ENCODE measurements around the gene ZNF438.

ZNF438 gene

DNA sequence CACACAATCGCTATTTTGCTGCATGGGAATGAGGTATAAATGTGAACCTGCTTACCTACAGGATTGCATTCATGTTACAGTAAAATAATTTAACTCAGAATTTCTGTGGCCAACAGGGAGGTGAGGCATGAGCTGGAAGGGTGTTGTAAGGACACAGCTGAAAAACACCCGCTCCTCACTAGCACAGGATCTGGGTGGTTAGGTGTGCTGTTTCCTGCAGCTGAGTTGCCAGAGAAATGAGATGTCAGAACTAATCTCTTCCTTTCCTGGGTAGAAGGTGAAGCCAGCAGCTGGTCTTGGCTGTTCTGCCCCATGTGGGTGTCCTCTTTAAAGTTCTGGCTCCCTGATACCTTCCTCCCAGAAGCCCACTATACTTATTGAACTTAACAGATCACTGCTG lies 39.0 kb upstream of the ZNF438 start:
- H3K9me2 ChIP-seq (replicated peaks; ENCODE audit: control insufficient read depth, low read length): no peaks in the 10 kb centered on the region
- H4K20me1 ChIP-seq (ENCODE audit: control insufficient read depth, insufficient read depth, low read depth, low read length): no peaks in the 10 kb centered on the region
- H3K4me2 ChIP-seq (ENCODE audit: low read length): no peak overlapping the region
- TF ChIP-seq EZH2phosphoT487 (IDR thresholded peaks at IDR 0.05; ENCODE audit: borderline replicate concordance, low read length): no peak
- no peak for TF ChIP-seq CTCF (IDR thresholded peaks at IDR 0.05; ENCODE audit: low read depth, low read length, poor library complexity, severe bottlenecking)
- peaks cover 25% of the 10 kb centered on the region for H3K27me3 ChIP-seq (ENCODE audit: control insufficient read depth, low read length)
- H3K79me2 ChIP-seq (ENCODE audit: control insufficient read depth, low read length): no peaks in the 10 kb centered on the region
- H3K36me3 ChIP-seq (ENCODE audit: control insufficient read depth, low read length): no peaks in the 10 kb centered on the region
- no peaks in the 10 kb centered on the region for H3F3A ChIP-seq (ENCODE audit: control insufficient read depth, insufficient read depth)
- H3K4me3 ChIP-seq (ENCODE audit: low read length): no peak overlapping the region
- H3K27ac ChIP-seq (ENCODE audit: low read depth, low read length): no peak overlapping the region
- no peaks in the 10 kb centered on the region for H3K9me3 ChIP-seq (ENCODE audit: control insufficient read depth, insufficient read depth, low read length)
- no peaks in the 10 kb centered on the region for H3K4me1 ChIP-seq (ENCODE audit: control insufficient read depth, low read length)

GRCh38 chr10:31070025-31070424 lies 38.4 kb upstream of the ZNF438 start:
- Histone ChIP-seq H3K27ac (ENCODE audit: low read depth, low read length) (no peak overlapping the region), H3K79me2 (ENCODE audit: control insufficient read depth, low read length) (no peaks in the 10 kb centered on the region)
- TF ChIP-seq EZH2phosphoT487 (IDR thresholded peaks at IDR 0.05; ENCODE audit: borderline replicate concordance, low read length) (no peak), CTCF (IDR thresholded peaks at IDR 0.05; ENCODE audit: low read depth, low read length, poor library complexity, severe bottlenecking) (no peak)

GRCh38 chr10:31069411-31069810 lies 37.7 kb upstream of the ZNF438 start:
- Histone ChIP-seq H3K79me2 (ENCODE audit: control insufficient read depth, low read length) (no peaks in the 10 kb centered on the region), H3K27ac (ENCODE audit: low read depth, low read length) (no peak overlapping the region), H3K9me3 (ENCODE audit: control insufficient read depth, insufficient read depth, low read length) (no peaks in the 10 kb centered on the region), H3K36me3 (ENCODE audit: control insufficient read depth, low read length) (no peaks in the 10 kb centered on the region), H4K20me1 (ENCODE audit: control insufficient read depth, insufficient read depth, low read depth, low read length) (no peaks in the 10 kb centered on the region), H3F3A (ENCODE audit: control insufficient read depth, insufficient read depth) (no peaks in the 10 kb centered on the region), H3K4me1 (ENCODE audit: control insufficient read depth, low read length) (no peaks in the 10 kb centered on the region), H3K4me2 (ENCODE audit: low read length) (no peak overlapping the region), H3K9me2 (replicated peaks; ENCODE audit: control insufficient read depth, low read length) (no peaks in the 10 kb centered on the region), H3K4me3 (ENCODE audit: low read length) (no peak overlapping the region), H3K27me3 (ENCODE audit: control insufficient read depth, low read length) (peaks cover 25% of the 10 kb centered on the region)
- TF ChIP-seq CTCF (IDR thresholded peaks at IDR 0.05; ENCODE audit: low read depth, low read length, poor library complexity, severe bottlenecking): no peak
- no peak for TF ChIP-seq EZH2phosphoT487 (IDR thresholded peaks at IDR 0.05; ENCODE audit: borderline replicate concordance, low read length)

More at GRCh38 chr10:31070025-31070424, 38.4 kb upstream of the ZNF438 start:
- Histone ChIP-seq H4K20me1 (ENCODE audit: control insufficient read depth, insufficient read depth, low read depth, low read length) (no peaks in the 10 kb centered on the region), H3K4me2 (ENCODE audit: low read length) (no peak overlapping the region), H3K36me3 (ENCODE audit: control insufficient read depth, low read length) (no peaks in the 10 kb centered on the region), H3K4me3 (ENCODE audit: low read length) (no peak overlapping the region), H3K9me2 (replicated peaks; ENCODE audit: control insufficient read depth, low read length) (no peaks in the 10 kb centered on the region), H3F3A (ENCODE audit: control insufficient read depth, insufficient read depth) (no peaks in the 10 kb centered on the region), H3K9me3 (ENCODE audit: control insufficient read depth, insufficient read depth, low read length) (no peaks in the 10 kb centered on the region), H3K27me3 (ENCODE audit: control insufficient read depth, low read length) (peaks cover 25% of the 10 kb centered on the region), H3K4me1 (ENCODE audit: control insufficient read depth, low read length) (no peaks in the 10 kb centered on the region)

DNA sequence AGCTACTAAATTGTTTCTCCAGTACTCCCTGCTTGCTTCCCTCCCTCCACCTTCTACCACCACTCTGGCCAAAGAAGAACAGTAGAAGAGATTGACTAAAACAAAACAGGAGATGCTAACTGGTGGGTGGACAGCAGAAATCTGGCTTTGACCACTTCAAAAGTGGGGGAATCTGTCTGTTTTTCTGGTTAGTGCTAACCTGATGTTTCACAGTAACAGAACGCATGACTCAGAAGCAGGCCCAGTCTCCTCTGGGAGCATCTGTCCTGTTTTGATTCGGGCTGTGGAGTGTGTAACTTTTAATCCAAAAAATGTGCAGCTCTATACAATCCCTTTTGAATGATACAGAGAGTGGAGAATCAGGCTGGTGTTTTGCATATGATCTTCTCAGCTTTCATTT lies 32.7 kb upstream of the ZNF438 start:
- Histone ChIP-seq H3K4me3 (ENCODE audit: low read length) (no peak overlapping the region), H3K9me3 (ENCODE audit: control insufficient read depth, insufficient read depth, low read length) (no peaks in the 10 kb centered on the region), H3K27me3 (ENCODE audit: control insufficient read depth, low read length) (no peaks in the 10 kb centered on the region; the same call in 1 of the 2 replicates), H3K9me2 (replicated peaks; ENCODE audit: control insufficient read depth, low read length) (no peaks in the 10 kb centered on the region), H3K79me2 (ENCODE audit: control insufficient read depth, low read length) (no peaks in the 10 kb centered on the region), H3K36me3 (ENCODE audit: control insufficient read depth, low read length) (no peaks in the 10 kb centered on the region), H3K4me1 (ENCODE audit: control insufficient read depth, low read length) (no peaks in the 10 kb centered on the region), H4K20me1 (ENCODE audit: control insufficient read depth, insufficient read depth, low read depth, low read length) (no peaks in the 10 kb centered on the region), H3F3A (ENCODE audit: control insufficient read depth, insufficient read depth) (no peaks in the 10 kb centered on the region), H3K27ac (ENCODE audit: low read depth, low read length) (no peak overlapping the region), H3K4me2 (ENCODE audit: low read length) (no peak overlapping the region)
- TF ChIP-seq EZH2phosphoT487 (IDR thresholded peaks at IDR 0.05; ENCODE audit: borderline replicate concordance, low read length) (no peak), CTCF (IDR thresholded peaks at IDR 0.05; ENCODE audit: low read depth, low read length, poor library complexity, severe bottlenecking) (no peak)

All from DOHH2 (cell line).